NCI-H146 treated with DMSO at 0.1 percent for 48 hours (cell line): ENCODE results near the gene NMS.

Experiments
- DNase-seq: peaks from one replicate; lab custom pipeline; 2025; ENCODE audit not compliant: unreplicated experiment; lab: John Stamatoyannopoulos, UW

NMS gene

GRCh38 chr2:100484390-100484789, 14.1 kb downstream of the NMS start:
- DNase-seq, result no peak

GRCh38 chr2:100485396-100485795, 15.1 kb downstream of the NMS start:
- DNase-seq, result no peak

GRCh38 chr2:100494712-100495111, 24.4 kb downstream of the NMS start:
- no peak for DNase-seq

- DNase-seq, result no peak
These were observed 32.5 kb downstream of the NMS start for GRCh38 chr2:100502782-100503181.

GRCh38 chr2:100504542-100504941, 34.3 kb downstream of the NMS start:
- no peak for DNase-seq

- no peak for DNase-seq
These were observed 38.8 kb downstream of the NMS start for GRCh38 chr2:100509066-100509465.

- DNase-seq, result no peak
These were observed 43.4 kb downstream of the NMS start for GRCh38 chr2:100513650-100514049.

- no peak for DNase-seq
These were observed 47.3 kb downstream of the NMS start for GRCh38 chr2:100517556-100517955.

GRCh38 chr2:100518801-100519200, 48.5 kb downstream of the NMS start:
- no peak for DNase-seq

- DNase-seq, result no peak
These were observed 49.9 kb downstream of the NMS start for GRCh38 chr2:100520224-100520623.

- no peak for DNase-seq
These were observed 52.1 kb downstream of the NMS start for GRCh38 chr2:100522430-100522829.

GRCh38 chr2:100524331-100524730, 54.0 kb downstream of the NMS start:
- DNase-seq, result no peak

GRCh38 chr2:100526868-100527267, 56.6 kb downstream of the NMS start:
- no peak for DNase-seq

GRCh38 chr2:100527440-100528015, 57.2 kb downstream of the NMS start:
- DNase-seq, result no peak

GRCh38 chr2:100529176-100529575, 58.9 kb downstream of the NMS start:
- DNase-seq, result no peak

- DNase-seq, result no peak
These were observed 59.6 kb downstream of the NMS start for GRCh38 chr2:100529900-100530299.
